Measurements from ENCODE around the gene ABHD17A. TPM values are rescaled to one million over a fixed set of nuclear protein-coding genes. Genes with fewer than 3 reads are reported as not detected.

Gene ABHD17A
- total and polyA plus RNA-seq, 9 of the 15 experiments (the other 6 are each of a cell fraction or from before 2014, with no cell fraction given): 0.04 to 135 (median 21.8) TPM; not detected in 1

- TF ChIP-seq MGA (IDR thresholded peaks at IDR 0.05): no peak
- TF ChIP-seq, protein P1, sequence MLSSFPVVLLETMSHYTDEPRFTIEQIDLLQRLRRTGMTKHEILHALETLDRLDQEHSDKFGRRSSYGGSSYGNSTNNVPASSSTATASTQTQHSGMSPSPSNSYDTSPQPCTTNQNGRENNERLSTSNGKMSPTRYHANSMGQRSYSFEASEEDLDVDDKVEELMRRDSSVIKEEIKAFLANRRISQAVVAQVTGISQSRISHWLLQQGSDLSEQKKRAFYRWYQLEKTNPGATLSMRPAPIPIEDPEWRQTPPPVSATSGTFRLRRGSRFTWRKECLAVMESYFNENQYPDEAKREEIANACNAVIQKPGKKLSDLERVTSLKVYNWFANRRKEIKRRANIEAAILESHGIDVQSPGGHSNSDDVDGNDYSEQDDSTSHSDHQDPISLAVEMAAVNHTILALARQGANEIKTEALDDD (IDR thresholded peaks at IDR 0.05): no peak
- TF ChIP-seq ZNF324 (CRISPR knock-in tag; IDR thresholded peaks at IDR 0.05): no peak
- TF ChIP-seq, protein P2, sequence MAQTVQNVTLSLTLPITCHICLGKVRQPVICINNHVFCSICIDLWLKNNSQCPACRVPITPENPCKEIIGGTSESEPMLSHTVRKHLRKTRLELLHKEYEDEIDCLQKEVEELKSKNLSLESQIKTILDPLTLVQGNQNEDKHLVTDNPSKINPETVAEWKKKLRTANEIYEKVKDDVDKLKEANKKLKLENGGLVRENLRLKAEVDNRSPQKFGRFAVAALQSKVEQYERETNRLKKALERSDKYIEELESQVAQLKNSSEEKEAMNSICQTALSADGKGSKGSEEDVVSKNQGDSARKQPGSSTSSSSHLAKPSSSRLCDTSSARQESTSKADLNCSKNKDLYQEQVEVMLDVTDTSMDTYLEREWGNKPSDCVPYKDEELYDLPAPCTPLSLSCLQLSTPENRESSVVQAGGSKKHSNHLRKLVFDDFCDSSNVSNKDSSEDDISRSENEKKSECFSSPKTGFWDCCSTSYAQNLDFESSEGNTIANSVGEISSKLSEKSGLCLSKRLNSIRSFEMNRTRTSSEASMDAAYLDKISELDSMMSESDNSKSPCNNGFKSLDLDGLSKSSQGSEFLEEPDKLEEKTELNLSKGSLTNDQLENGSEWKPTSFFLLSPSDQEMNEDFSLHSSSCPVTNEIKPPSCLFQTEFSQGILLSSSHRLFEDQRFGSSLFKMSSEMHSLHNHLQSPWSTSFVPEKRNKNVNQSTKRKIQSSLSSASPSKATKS (CRISPR knock-in tag; IDR thresholded peaks at IDR 0.05): no peak
- no peak for TF ChIP-seq WHSC1 (IDR thresholded peaks at IDR 0.05; ENCODE audit: low read length)
- TF ChIP-seq DMBX1 (CRISPR knock-in tag; IDR thresholded peaks at IDR 0.05; ENCODE audit: borderline replicate concordance): no peak
- no peak for TF ChIP-seq ATF7 (IDR thresholded peaks at IDR 0.05)
- TF ChIP-seq, protein P3, sequence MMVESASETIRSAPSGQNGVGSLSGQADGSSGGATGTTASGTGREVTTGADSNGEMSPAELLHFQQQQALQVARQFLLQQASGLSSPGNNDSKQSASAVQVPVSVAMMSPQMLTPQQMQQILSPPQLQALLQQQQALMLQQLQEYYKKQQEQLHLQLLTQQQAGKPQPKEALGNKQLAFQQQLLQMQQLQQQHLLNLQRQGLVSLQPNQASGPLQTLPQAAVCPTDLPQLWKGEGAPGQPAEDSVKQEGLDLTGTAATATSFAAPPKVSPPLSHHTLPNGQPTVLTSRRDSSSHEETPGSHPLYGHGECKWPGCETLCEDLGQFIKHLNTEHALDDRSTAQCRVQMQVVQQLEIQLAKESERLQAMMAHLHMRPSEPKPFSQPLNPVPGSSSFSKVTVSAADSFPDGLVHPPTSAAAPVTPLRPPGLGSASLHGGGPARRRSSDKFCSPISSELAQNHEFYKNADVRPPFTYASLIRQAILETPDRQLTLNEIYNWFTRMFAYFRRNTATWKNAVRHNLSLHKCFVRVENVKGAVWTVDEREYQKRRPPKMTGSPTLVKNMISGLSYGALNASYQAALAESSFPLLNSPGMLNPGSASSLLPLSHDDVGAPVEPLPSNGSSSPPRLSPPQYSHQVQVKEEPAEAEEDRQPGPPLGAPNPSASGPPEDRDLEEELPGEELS (CRISPR knock-in tag; IDR thresholded peaks at IDR 0.05; ENCODE audit: borderline replicate concordance): no peak
These were observed 22.6 kb downstream of the ABHD17A start (continued) for GRCh38 chr19:1862424-1863327.

Data from K562 (cell line).